Activated CD8-positive, alpha-beta T cell treated with anti-CD3 and anti-CD28 coated beads for 36 hours (primary cell): ENCODE results near the gene PFN4. TPM values are rescaled to one million over a fixed set of nuclear protein-coding genes. Genes with fewer than 3 reads are reported as not detected.

Source experiments
- ATAC-seq: fragments of 200-7000 bp; cut with Tn5 transposase; one replicate; pipeline ENCODE4 v1.10.0; 2021; ENCODE audit warnings: mild to moderate bottlenecking, moderate library complexity
- CTCF ChIA-PET: fragments of 350-600 bp; sonication (Branson Sonifier 250); formaldehyde crosslinking; loops from one replicate; lab custom pipeline; 2021; ENCODE audit warnings: antibody characterized with exemption; lab: Charles Lee
- POLR2A ChIA-PET: fragments of 350-600 bp; sonication (Branson Sonifier 250); formaldehyde crosslinking; loops from one replicate; lab custom pipeline; 2021; ENCODE audit warnings: antibody characterized with exemption; lab: Charles Lee
- DNase-seq: peaks from one replicate; pipeline ENCODE4 v3.0.0-alpha.2; 2020
- H3K27ac Mint-ChIP-seq: one replicate; pipeline ENCODE4 v1.8.0; 2021; ENCODE audit warnings: mild to moderate bottlenecking, mixed read lengths
- H3K27me3 Mint-ChIP-seq: one replicate; pipeline ENCODE4 v1.8.0; 2021; ENCODE audit warnings: mixed read lengths
- H3K36me3 Mint-ChIP-seq: one replicate; pipeline ENCODE4 v1.8.0; 2021; ENCODE audit warnings: low read depth, mixed read lengths
- H3K4me1 Mint-ChIP-seq: one replicate; pipeline ENCODE4 v1.8.0; 2021; ENCODE audit warnings: low read depth, mixed read lengths
- H3K4me3 Mint-ChIP-seq: one replicate; pipeline ENCODE4 v1.8.0; 2021; ENCODE audit warnings: mild to moderate bottlenecking, moderate library complexity, mixed read lengths
- H3K9me3 Mint-ChIP-seq: one replicate; pipeline ENCODE4 v1.8.0; 2021; ENCODE audit warnings: mixed read lengths
- intact Hi-C: fragments of 100-400 bp; cut with micrococcal nuclease; formaldehyde crosslinking; loops from one replicate; pipeline ENCODE4 v1.10.0; 2022
- total RNA-seq, 2 experiments: library from RNA; stranded (reverse); gene quantifications; one replicate each; pipeline ENCODE4 v1.2.3, GENCODE V29; 2021
- TF ChIP-seq, protein P1 (sequence below): fragments of 200-600 bp; IDR thresholded peaks from one replicate; pipeline ENCODE4 v1.8.0; 2022; ENCODE audit warnings: antibody characterized with exemption, mild to moderate bottlenecking

The PFN4 gene
- total RNA-seq, 2 experiments from 2014 or later: not detected

DNA sequence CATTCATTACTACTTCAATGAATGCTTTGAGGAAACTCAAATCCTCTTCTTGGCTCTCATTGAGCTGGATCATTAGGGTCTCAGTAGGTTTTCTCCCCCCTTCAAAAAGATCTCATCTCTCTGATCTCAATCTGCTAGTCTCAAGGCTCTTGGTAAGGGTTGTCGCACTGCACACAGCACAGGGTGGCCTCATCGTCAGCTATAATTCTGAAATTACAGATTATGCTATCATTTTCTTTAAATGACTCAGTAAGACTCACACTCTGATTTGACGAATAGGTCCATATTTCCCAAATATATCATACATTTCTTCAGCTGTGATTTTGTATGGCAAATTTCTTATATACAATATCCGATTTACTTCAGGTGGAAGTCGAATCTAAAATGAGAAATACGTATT is 49.3 kb downstream of the PFN4 start:
- Mint-ChIP-seq H3K4me1 (peaks cover 36% of the 10 kb centered on the region), H3K4me3 (peak overlapping the region; percentile 24), H3K27ac (peak overlapping the region; percentile 45), H3K36me3 (peaks cover 21% of the 10 kb centered on the region), H3K9me3 (no peaks in the 10 kb centered on the region), H3K27me3 (no peaks in the 10 kb centered on the region)
- no peak for ATAC-seq
- TF ChIP-seq, protein P1, sequence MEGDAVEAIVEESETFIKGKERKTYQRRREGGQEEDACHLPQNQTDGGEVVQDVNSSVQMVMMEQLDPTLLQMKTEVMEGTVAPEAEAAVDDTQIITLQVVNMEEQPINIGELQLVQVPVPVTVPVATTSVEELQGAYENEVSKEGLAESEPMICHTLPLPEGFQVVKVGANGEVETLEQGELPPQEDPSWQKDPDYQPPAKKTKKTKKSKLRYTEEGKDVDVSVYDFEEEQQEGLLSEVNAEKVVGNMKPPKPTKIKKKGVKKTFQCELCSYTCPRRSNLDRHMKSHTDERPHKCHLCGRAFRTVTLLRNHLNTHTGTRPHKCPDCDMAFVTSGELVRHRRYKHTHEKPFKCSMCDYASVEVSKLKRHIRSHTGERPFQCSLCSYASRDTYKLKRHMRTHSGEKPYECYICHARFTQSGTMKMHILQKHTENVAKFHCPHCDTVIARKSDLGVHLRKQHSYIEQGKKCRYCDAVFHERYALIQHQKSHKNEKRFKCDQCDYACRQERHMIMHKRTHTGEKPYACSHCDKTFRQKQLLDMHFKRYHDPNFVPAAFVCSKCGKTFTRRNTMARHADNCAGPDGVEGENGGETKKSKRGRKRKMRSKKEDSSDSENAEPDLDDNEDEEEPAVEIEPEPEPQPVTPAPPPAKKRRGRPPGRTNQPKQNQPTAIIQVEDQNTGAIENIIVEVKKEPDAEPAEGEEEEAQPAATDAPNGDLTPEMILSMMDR: no peak
- intact Hi-C loops: no loop called here
- ChIA-PET CTCF (interaction anchor here (0.7 to 3.8 kb wide), 4 partner anchors 9 to 14 kb away, joined by 3 to 21 read pairs (median 4); partner anchors contain the start of gene TP53I3), POLR2A (interaction anchor here (0.8 to 1.1 kb wide), 3 partner anchors 11 to 147 kb away, joined by 3 read pairs; partner anchors contain the start of genes ATAD2B and TP53I3)
- DNase-seq: no peak

DNA sequence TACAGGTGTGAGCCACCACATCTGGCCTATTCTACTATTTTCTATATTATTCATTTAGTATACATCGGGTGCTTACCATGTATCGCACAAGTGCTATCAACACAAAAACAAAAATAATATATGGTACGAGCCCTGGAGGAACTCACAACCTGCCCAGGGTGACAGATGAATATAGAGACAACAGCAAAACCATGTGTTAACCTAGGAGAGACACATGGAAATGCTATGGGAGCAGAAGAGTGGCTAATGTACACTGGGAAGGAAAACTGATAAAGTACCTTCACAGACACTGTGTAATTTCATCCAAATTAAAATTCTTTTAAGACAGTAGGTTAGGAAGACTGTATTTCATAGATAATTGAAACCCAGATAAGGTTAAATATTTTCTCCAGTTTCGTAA is 50.9 kb downstream of the PFN4 start:
- ATAC-seq: no peak
- Mint-ChIP-seq H3K4me3 (no peak overlapping the region), H3K27me3 (no peaks in the 10 kb centered on the region), H3K36me3 (peaks cover 24% of the 10 kb centered on the region), H3K9me3 (no peaks in the 10 kb centered on the region), H3K27ac (peak overlapping the region; percentile 7), H3K4me1 (peaks cover 30% of the 10 kb centered on the region)
- DNase-seq: no peak
- ChIA-PET POLR2A (no interaction called here), CTCF (interaction anchor here (1.1 to 3.8 kb wide), 2 partner anchors 12 to 17 kb away, joined by 4 to 21 read pairs; partner anchors contain the start of gene TP53I3)
- TF ChIP-seq, protein P1: no peak
- intact Hi-C loops: no loop called here

DNA sequence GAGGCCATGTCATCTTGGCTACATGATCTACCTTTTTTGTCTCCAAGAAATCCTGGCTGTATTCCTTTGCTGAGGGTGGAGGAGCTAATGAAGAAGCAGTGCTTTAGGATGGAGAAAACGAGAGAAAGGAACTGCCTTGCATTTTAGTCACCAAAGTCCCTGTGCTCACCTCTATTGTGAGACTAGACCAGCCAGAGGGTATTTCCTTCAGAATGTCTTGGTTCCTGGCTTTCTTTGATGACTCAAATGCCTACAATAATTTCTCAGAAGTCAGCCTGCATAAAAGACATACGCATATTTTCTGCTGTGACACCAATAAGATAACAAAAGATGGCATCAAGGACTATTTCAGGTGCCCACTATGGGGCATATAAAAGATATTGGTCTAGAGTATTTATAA is 57.8 kb downstream of the PFN4 start:
- H3K4me3 Mint-ChIP-seq: no peak overlapping the region
- peaks cover 7% of the 10 kb centered on the region for H3K4me1 Mint-ChIP-seq
- ChIA-PET POLR2A (interaction anchor here (1.5 to 2.9 kb wide), 2 partner anchors 11 to 18 kb away, joined by 4 to 11 read pairs; partner anchors contain the start of genes SF3B6 and WDCP), CTCF (interaction anchor here (0.7 to 2.6 kb wide), 4 partner anchors 8 to 240 kb away, joined by 3 to 8 read pairs (median 4); partner anchors contain the start of gene TP53I3)
- TF ChIP-seq, protein P1: no peak
- H3K27ac Mint-ChIP-seq: no peak overlapping the region
- ATAC-seq (peak; percentile 37), DNase-seq (no peak)
- peaks cover 7% of the 10 kb centered on the region for H3K36me3 Mint-ChIP-seq
- no peaks in the 10 kb centered on the region for H3K9me3 Mint-ChIP-seq
- intact Hi-C loops: no loop called here
- H3K27me3 Mint-ChIP-seq: no peaks in the 10 kb centered on the region

Other genes starting within 250 kb of the PFN4 start
- gene ATAD2B, start 196.2 kb downstream of the PFN4 start, total RNA-seq: 10 to 100 TPM; 12.5 to 13.2 TPM
- 10 to 100 TPM; 11.1 to 11.2 TPM for gene UBXN2A, start 182.9 kb downstream of the PFN4 start, total RNA-seq
- under 1 TPM; 0.25 to 0.32 TPM for gene MFSD2B, start 113.2 kb downstream of the PFN4 start, total RNA-seq
- 10 to 100 TPM; 20.2 to 23.0 TPM for gene WDCP, start 75.9 kb downstream of the PFN4 start, total RNA-seq
- gene FKBP1B, start 73.6 kb downstream of the PFN4 start, total RNA-seq: 1 to 10 TPM; 1.3 to 1.7 TPM
- gene SF3B6, start 47.0 kb downstream of the PFN4 start, total RNA-seq: 100 to 1,000 TPM; 141 to 144 TPM
- gene TP53I3, start 38.5 kb downstream of the PFN4 start, total RNA-seq: 1 to 10 TPM; 1.8 to 2.6 TPM
- gene FAM228B, start 135 bp upstream of the PFN4 start, total RNA-seq: 1 to 10 TPM; 4.5 to 5.7 TPM
- not detected for gene FAM228A, start 51.7 kb upstream of the PFN4 start, total RNA-seq
- 10 to 100 TPM; 44.0 to 48.6 TPM for gene ITSN2, start 237.2 kb upstream of the PFN4 start, total RNA-seq